ENCODE data around the gene VIPR1.

The VIPR1 gene

DNA sequence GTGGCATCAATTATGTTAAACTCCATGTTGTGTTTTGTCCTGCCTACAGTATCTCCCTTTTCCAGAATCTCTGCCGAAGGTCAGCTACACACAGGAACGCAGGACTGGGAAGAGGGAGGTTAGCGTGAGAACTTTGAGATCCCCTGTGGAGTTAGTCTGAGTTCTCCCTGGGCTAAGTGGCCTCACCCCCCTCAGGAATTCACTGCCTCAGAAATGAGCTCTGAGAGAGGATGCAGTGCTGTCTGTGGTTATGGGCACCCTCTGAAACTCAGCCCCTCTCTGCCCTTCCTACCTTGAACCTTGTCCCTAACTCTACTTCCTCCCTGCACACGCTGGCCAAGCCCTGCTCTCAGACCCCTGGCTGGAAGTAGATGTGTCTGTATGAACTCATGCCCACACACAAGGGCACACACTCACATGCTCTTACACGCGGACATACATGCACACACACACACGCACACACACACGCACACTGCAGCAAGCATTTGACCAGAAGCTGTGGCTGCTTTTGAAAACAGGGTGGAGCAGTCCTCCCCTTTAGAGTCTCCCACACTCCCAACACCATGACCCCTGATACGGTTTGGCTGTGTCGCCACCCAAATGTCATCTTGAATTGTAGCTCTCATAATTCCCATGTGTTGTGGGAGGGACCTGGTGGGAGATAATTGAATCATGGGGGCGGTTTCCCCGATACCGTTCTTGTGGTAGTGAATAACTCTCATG lies 5.3 kb upstream of the VIPR1 start:
- in situ Hi-C loops (cut with HindIII; ENCODE audit: low pct_ligation_motif_present, low sequenced_read_pairs) = no loop called here
- Histone ChIP-seq H3K36me3 (replicated peaks) (no peaks in the 10 kb centered on the region), H3K27ac (peak overlapping the region; percentile 82), H3K27me3 (replicated peaks) (no peaks in the 10 kb centered on the region), H3K4me3 (ENCODE audit: low read depth, low read length) (no peak overlapping the region)
- DNase-seq = peak; percentile 93
- TF ChIP-seq, protein P1, sequence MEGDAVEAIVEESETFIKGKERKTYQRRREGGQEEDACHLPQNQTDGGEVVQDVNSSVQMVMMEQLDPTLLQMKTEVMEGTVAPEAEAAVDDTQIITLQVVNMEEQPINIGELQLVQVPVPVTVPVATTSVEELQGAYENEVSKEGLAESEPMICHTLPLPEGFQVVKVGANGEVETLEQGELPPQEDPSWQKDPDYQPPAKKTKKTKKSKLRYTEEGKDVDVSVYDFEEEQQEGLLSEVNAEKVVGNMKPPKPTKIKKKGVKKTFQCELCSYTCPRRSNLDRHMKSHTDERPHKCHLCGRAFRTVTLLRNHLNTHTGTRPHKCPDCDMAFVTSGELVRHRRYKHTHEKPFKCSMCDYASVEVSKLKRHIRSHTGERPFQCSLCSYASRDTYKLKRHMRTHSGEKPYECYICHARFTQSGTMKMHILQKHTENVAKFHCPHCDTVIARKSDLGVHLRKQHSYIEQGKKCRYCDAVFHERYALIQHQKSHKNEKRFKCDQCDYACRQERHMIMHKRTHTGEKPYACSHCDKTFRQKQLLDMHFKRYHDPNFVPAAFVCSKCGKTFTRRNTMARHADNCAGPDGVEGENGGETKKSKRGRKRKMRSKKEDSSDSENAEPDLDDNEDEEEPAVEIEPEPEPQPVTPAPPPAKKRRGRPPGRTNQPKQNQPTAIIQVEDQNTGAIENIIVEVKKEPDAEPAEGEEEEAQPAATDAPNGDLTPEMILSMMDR (IDR thresholded peaks at IDR 0.05; ENCODE audit: low read depth, low read length, missing control alignments) = no peak

DNA sequence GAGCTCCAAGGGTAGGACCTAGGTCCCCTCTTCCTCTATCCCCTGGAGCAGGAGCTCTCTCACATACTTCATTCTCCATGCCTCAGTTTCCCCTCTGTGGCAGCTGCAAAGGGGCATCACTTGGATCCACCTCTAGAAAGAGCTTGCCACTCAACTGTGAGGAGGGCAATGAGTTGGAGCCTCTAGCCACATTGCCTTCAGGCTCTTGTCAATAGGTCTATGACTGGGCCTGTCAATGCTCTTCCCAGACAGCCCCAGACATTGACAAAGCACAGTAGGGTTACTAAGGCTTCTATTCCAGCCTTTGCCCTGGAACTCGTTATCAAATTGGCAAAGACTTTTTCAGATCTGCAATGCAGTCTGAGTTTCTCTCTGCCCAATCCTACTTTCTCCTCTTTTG lies 4.4 kb upstream of the VIPR1 start:
- Histone ChIP-seq H3K36me3 (replicated peaks) (no peaks in the 10 kb centered on the region), H3K4me3 (ENCODE audit: low read depth, low read length) (no peak overlapping the region), H3K27me3 (replicated peaks) (no peaks in the 10 kb centered on the region), H3K27ac (no peak overlapping the region)
- in situ Hi-C loops (cut with HindIII; ENCODE audit: low pct_ligation_motif_present, low sequenced_read_pairs) = no loop called here
- TF ChIP-seq, protein P1 (IDR thresholded peaks at IDR 0.05; ENCODE audit: low read depth, low read length, missing control alignments) = no peak
- no peak for DNase-seq

DNA sequence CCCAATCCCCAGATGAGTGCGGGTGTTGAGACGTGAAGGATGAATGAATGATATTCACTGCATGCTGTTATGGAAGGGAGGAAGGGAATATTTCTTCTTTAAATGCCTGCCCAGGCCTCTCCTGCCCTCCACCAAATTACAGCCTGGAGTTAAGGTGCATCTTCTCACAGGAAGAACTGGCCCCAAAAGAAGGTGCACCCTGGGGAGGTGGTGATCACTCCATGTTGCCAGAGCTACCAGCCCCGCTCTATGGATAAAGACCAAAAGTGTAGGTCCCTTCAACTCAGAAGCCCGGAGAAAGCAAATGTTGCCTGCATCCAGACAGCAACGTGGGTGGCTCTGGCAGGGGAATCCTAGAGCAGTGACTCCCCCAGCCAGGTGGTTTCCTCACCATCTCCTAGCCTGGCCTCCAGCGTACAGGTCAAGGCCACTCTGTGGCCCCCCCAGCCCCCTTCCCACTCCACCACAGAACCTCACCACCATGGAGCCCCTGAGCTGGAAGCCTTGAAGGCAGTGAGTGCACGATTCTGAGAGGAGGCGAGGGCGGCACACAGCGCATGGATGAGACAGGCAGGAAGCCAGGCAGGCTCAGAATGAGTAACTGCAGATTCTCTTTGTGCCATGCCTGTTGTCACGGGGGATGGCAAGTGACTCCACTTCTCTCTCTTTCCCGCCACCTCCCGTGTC lies 3.5 kb upstream of the VIPR1 start:
- TF ChIP-seq, protein P1 (IDR thresholded peaks at IDR 0.05; ENCODE audit: low read depth, low read length, missing control alignments) = no peak
- H3K4me3 ChIP-seq (ENCODE audit: low read depth, low read length) = no peak overlapping the region
- no peak overlapping the region for H3K27ac ChIP-seq
- in situ Hi-C loops (cut with HindIII; ENCODE audit: low pct_ligation_motif_present, low sequenced_read_pairs) = no loop called here
- no peaks in the 10 kb centered on the region for H3K27me3 ChIP-seq (replicated peaks)
- no peaks in the 10 kb centered on the region for H3K36me3 ChIP-seq (replicated peaks)
- no peak for DNase-seq

DNA sequence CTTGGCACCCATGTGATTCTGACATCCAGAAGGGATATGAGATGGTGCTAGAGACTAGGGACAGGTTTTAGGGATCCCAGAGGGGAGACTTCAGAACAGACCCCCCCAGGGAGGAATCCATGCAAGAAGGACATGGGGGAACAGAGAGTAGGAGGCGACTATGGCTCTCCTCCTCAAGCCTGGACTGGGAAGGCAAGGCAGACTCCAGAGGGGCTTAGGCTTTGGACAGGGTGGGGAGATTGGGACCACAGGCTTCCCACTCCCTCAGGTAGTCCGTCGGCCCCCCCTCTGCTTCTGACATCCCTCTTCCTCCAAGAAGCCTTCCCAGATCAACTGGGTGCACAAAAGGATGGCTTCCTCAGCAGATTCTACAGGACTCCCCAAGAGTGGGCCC lies 3.0 kb upstream of the VIPR1 start:
- in situ Hi-C loops (cut with HindIII; ENCODE audit: low pct_ligation_motif_present, low sequenced_read_pairs) = no loop called here
- no peak overlapping the region for H3K27ac ChIP-seq
- DNase-seq = no peak
- no peak overlapping the region for H3K4me3 ChIP-seq (ENCODE audit: low read depth, low read length)
- TF ChIP-seq, protein P1 (IDR thresholded peaks at IDR 0.05; ENCODE audit: low read depth, low read length, missing control alignments) = no peak
- no peaks in the 10 kb centered on the region for H3K27me3 ChIP-seq (replicated peaks)
- H3K36me3 ChIP-seq (replicated peaks) = no peaks in the 10 kb centered on the region

DNA sequence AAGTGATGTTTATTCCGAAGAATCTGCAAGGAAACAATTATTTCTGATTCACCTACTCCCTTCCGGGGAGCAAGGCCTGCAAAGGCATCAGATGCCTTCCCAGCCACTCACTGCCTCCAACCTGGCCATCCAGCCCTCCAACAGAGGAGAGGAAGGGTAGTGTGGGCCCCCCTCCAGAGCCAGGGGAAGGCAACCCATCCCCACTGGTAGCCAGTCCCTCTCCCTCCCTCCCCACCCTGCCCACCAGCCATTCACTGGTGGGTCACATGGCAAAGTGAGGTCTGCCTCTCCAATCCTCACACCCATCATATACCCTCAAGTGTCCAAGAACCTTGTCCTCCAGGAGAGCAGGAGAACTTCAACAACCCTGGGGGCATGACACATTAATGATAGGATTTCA lies 2.4 kb upstream of the VIPR1 start:
- TF ChIP-seq, protein P1 (IDR thresholded peaks at IDR 0.05; ENCODE audit: low read depth, low read length, missing control alignments) = no peak
- Histone ChIP-seq H3K27ac (no peak overlapping the region), H3K27me3 (replicated peaks) (no peaks in the 10 kb centered on the region), H3K4me3 (ENCODE audit: low read depth, low read length) (no peak overlapping the region), H3K36me3 (replicated peaks) (no peaks in the 10 kb centered on the region)
- in situ Hi-C loops (cut with HindIII; ENCODE audit: low pct_ligation_motif_present, low sequenced_read_pairs) = no loop called here
- DNase-seq = no peak

Measured in brain microvascular endothelial cell (primary cell).